Endothelial cell (in vitro differentiated cells): ENCODE measurements around the gene FOSL2. TPM values are rescaled to one million over a fixed set of nuclear protein-coding genes. Genes with fewer than 3 reads are reported as not detected.

Experiments used
- DNase-seq: peaks from one replicate; pipeline ENCODE4 v3.0.0; 2021; ENCODE audit warnings: low spot score
- H3K27ac Mint-ChIP-seq: one replicate; pipeline ENCODE4 v1.8.0; 2021; ENCODE audit warnings: mixed read lengths, inconsistent platforms; ENCODE audit not compliant: unreplicated experiment
- H3K27me3 Mint-ChIP-seq: one replicate; pipeline ENCODE4 v1.8.0; 2021; ENCODE audit warnings: mild to moderate bottlenecking, moderate library complexity, mixed read lengths, inconsistent platforms; ENCODE audit not compliant: unreplicated experiment
- H3K36me3 Mint-ChIP-seq: one replicate; pipeline ENCODE4 v1.8.0; 2021; ENCODE audit warnings: mild to moderate bottlenecking, low read depth, mixed read lengths, inconsistent platforms; ENCODE audit not compliant: unreplicated experiment
- H3K4me1 Mint-ChIP-seq: one replicate; pipeline ENCODE4 v1.8.0; 2021; ENCODE audit warnings: mild to moderate bottlenecking, mixed read lengths, inconsistent platforms; ENCODE audit not compliant: unreplicated experiment
- H3K4me3 Mint-ChIP-seq: one replicate; pipeline ENCODE4 v1.8.0; 2021; ENCODE audit warnings: mild to moderate bottlenecking, mixed read lengths, inconsistent platforms; ENCODE audit not compliant: unreplicated experiment
- H3K9me3 Mint-ChIP-seq: one replicate; pipeline ENCODE4 v1.8.0; 2021; ENCODE audit warnings: mixed read lengths, inconsistent platforms; ENCODE audit not compliant: unreplicated experiment
- total RNA-seq: library from RNA; stranded (reverse); fragmentation: NEBNext Ultra II Directional; extraction: Animal tissue kit (Norgen Biotek cat#: 25700); gene quantifications from one replicate; pipeline ENCODE4 v1.2.1, GENCODE V29; 2021; ENCODE audit not compliant: unreplicated experiment
- TF ChIP-seq, protein P1 (sequence below): fragments of 200-600 bp; sonication (generic); IDR thresholded peaks from one replicate; pipeline ENCODE4 v1.5.0; 2021; ENCODE audit warnings: antibody characterized with exemption; ENCODE audit not compliant: unreplicated experiment

The FOSL2 gene
- total RNA-seq, 1 donor from 2014 or later = 24.4 TPM

DNA sequence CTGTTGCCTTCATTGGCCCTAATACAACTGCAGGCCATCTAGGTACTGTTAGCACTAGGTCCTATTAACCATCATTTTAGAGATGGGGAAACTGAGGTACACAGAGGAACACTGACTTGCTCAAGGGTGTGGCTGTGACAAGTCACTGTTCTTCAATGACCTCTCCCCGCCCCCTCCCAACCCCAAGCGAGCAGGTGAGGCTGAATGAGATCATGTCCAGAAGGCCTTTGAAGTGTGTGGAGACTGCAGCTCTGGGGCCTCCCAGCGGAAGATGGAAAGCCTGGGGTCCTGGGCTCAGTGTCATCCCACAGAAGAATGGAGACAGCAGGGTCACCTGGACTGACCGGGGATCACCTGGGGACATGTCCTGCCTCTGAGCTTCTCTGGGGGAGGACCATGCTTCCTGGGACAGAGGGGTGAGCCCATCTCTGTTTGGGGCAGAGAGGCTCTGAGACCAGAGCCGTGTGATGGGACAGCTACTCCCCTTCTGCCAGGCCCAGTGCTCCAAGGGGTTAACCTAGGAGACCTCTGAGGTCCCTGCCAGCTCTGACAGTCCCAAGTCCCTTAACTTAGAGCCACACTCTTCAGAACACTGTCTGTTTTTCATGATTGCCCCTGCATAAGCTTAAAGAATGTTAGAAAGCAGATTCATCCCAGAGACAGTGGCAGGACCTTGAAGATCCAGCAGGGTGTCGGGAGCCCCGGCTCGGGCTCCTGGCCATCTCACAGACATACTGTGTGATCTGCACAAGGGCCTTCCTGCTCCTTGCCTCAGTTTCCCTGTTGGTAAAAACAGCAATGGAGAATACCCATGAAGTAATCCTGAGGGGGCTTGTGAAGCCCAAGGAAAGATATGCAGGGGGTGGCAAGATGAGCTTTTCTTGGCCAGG is 16.7 kb upstream of the FOSL2 start:
- Mint-ChIP-seq H3K9me3 (no peaks in the 10 kb centered on the region), H3K27ac (no peak overlapping the region), H3K27me3 (peaks cover 3% of the 10 kb centered on the region), H3K4me1 (peaks cover 13% of the 10 kb centered on the region), H3K36me3 (no peaks in the 10 kb centered on the region), H3K4me3 (no peak overlapping the region)
- DNase-seq = no peak
- TF ChIP-seq, protein P1, sequence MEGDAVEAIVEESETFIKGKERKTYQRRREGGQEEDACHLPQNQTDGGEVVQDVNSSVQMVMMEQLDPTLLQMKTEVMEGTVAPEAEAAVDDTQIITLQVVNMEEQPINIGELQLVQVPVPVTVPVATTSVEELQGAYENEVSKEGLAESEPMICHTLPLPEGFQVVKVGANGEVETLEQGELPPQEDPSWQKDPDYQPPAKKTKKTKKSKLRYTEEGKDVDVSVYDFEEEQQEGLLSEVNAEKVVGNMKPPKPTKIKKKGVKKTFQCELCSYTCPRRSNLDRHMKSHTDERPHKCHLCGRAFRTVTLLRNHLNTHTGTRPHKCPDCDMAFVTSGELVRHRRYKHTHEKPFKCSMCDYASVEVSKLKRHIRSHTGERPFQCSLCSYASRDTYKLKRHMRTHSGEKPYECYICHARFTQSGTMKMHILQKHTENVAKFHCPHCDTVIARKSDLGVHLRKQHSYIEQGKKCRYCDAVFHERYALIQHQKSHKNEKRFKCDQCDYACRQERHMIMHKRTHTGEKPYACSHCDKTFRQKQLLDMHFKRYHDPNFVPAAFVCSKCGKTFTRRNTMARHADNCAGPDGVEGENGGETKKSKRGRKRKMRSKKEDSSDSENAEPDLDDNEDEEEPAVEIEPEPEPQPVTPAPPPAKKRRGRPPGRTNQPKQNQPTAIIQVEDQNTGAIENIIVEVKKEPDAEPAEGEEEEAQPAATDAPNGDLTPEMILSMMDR = no peak

DNA sequence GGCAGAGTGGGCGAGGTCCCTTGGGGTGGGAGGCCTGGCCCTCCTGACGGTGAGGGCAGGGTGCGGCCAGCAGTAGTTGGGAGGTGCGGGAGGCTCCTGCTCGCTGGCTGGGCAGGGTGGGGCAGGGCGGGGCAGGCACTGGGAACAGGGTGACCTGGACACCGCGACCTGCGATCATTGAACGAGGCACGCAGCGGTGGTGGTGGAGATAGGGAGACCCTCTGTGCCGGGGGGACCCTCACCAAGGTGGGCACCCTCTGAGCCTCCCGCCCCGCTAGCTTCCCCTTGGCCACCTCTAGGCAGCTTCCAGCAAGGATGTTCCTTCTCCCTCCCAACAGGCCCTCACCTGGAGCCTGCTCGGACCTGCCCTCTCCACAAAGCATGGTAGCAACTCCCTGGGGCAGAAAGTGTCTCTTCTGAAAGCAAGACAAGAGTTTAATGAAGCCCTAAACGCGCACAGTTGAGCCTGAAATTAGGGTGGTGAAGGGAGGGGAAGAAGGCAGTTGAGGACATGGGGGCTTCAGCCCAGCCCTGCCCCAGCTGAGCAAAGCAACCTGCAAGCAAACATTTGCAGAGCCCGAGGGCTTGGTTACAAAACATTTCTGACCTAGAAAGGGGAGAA is 15.4 kb upstream of the FOSL2 start:
- H3K9me3 Mint-ChIP-seq = no peaks in the 10 kb centered on the region

DNA sequence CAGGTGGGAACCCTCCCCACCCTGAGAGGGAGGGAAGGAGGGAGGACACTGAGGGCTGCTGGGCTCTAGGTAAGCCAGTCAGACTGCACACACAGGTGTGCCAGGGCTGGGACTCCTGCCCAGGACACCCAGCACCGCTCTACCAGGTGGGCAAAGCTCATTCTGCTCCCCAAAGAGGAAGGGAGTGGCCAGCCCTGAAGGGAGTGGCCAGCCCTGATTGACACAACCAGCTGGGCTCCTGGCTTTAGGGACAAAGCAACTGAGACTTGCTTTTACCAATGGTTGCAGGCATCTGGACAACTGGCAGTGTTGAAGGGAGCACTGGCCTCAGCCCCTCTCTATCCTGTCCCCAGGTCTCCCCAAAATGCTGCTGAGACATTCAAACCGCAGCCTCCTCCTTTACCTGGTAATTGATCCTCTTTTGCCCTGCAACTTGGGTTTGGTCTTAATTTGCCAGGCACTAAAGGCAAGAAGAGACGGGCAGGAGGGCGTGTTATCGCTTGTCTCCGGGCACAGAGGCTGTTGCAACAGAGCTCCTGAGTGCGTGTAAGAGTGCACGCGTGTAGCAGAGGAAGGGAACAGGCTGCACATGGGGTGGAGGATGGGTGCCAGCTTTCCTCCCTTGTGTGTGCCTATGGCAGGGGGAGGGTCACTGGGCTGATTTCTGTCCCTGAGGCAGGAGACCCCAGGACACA is 14.5 kb upstream of the FOSL2 start:
- H3K9me3 Mint-ChIP-seq = no peaks in the 10 kb centered on the region
- H3K4me3 Mint-ChIP-seq = no peak overlapping the region
- H3K4me1 Mint-ChIP-seq = peaks cover 18% of the 10 kb centered on the region
- no peak for DNase-seq
- H3K27me3 Mint-ChIP-seq = peaks cover 3% of the 10 kb centered on the region
- H3K27ac Mint-ChIP-seq = no peak overlapping the region
- TF ChIP-seq, protein P1 = no peak
- H3K36me3 Mint-ChIP-seq = no peaks in the 10 kb centered on the region

More for the DNA sequence above, 15.4 kb upstream of the FOSL2 start:
- Mint-ChIP-seq H3K4me3 (no peak overlapping the region), H3K27me3 (peaks cover 3% of the 10 kb centered on the region), H3K4me1 (peaks cover 13% of the 10 kb centered on the region), H3K27ac (no peak overlapping the region), H3K36me3 (no peaks in the 10 kb centered on the region)
- DNase-seq = no peak
- TF ChIP-seq, protein P1 = no peak

DNA sequence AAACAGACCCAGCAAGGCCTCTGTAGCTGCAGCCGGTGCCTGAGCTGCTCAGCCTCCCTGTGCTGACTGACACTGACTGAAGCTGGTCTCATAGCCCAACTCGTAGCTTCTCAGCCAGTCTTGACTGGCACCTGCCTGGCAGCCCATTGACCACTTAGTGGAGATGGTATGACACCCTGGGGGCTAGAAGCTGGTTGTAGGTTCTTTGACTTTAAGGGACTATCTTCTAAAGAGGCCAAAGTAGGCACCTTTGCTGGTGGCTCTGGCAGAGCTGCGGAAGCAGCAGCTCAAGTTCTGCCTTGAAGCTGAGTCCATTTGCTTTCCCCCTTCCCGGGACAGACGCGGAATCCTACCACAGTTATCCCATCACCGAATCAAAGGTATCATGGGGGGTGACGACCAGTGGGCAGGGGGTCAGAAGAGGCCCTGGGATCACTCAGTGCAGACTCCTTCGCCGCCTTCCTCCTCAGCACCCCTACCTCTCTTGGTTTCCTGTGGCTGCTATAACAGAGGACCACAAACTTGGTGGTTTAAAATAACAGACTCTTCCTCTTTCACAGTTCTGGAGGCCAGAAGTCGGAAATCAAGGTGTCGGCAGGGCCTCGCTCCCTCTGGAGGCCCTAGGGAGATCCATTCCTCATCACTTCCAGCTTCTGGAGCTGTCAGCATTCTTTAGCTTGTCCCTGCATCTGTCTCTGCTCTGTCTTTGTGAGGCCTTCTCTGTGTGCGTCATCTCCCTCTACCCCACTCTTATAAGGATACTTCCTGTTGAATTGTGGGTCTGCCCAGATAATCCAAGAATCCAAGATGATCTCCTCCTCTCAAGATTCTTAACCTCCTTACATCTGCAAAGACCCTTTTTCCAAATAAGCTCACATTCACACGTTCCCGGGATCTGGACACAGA is 13.7 kb upstream of the FOSL2 start:
- Mint-ChIP-seq H3K4me1 (peaks cover 22% of the 10 kb centered on the region), H3K9me3 (no peaks in the 10 kb centered on the region), H3K36me3 (no peaks in the 10 kb centered on the region), H3K27ac (no peak overlapping the region), H3K4me3 (no peak overlapping the region), H3K27me3 (peaks cover 3% of the 10 kb centered on the region)
- DNase-seq = no peak
- TF ChIP-seq, protein P1 = no peak
